ENCODE results near the gene SATB2.

SATB2 gene

GRCh38 chr2:199325881-199326280 is 131.9 kb downstream of the SATB2 start:
- DNase-seq (ENCODE audit: low spot score): no peak

- DNase-seq (ENCODE audit: low spot score): no peak
Observed at GRCh38 chr2:199322151-199322550, 135.6 kb downstream of the SATB2 start.

- no peak for DNase-seq (ENCODE audit: low spot score)
Observed at GRCh38 chr2:199317646-199318045, 140.1 kb downstream of the SATB2 start.

- DNase-seq (ENCODE audit: low spot score): no peak
Observed at GRCh38 chr2:199316851-199317250, 140.9 kb downstream of the SATB2 start.

GRCh38 chr2:199315299-199316179 is 142.2 kb downstream of the SATB2 start:
- no peak for DNase-seq (ENCODE audit: low spot score)

GRCh38 chr2:199312931-199313330 is 144.8 kb downstream of the SATB2 start:
- no peak for DNase-seq (ENCODE audit: low spot score)

- DNase-seq (ENCODE audit: low spot score): no peak
Observed at GRCh38 chr2:199310771-199311585, 146.8 kb downstream of the SATB2 start.

- no peak for DNase-seq (ENCODE audit: low spot score)
Observed at GRCh38 chr2:199309973-199310372, 147.8 kb downstream of the SATB2 start.

GRCh38 chr2:199309411-199309810 is 148.3 kb downstream of the SATB2 start:
- DNase-seq (ENCODE audit: low spot score): no peak

- DNase-seq (ENCODE audit: low spot score): no peak
Observed at GRCh38 chr2:199308567-199308966, 149.2 kb downstream of the SATB2 start.

- DNase-seq (ENCODE audit: low spot score): no peak
Observed at GRCh38 chr2:199307461-199307860, 150.3 kb downstream of the SATB2 start.

GRCh38 chr2:199306116-199306515 is 151.6 kb downstream of the SATB2 start:
- DNase-seq (ENCODE audit: low spot score): no peak

- DNase-seq (ENCODE audit: low spot score): peak; percentile 31
Observed at GRCh38 chr2:199303728-199304177, 154.0 kb downstream of the SATB2 start.

GRCh38 chr2:199302851-199303250 is 154.9 kb downstream of the SATB2 start:
- no peak for DNase-seq (ENCODE audit: low spot score)

- no peak for DNase-seq (ENCODE audit: low spot score)
Observed at GRCh38 chr2:199288424-199288823, 169.3 kb downstream of the SATB2 start.

GRCh38 chr2:199282309-199282708 is 175.4 kb downstream of the SATB2 start:
- DNase-seq (ENCODE audit: low spot score): no peak

GRCh38 chr2:199279146-199279545 is 178.6 kb downstream of the SATB2 start:
- DNase-seq (ENCODE audit: low spot score): no peak

GRCh38 chr2:199278099-199278498 is 179.6 kb downstream of the SATB2 start:
- no peak for DNase-seq (ENCODE audit: low spot score)

- DNase-seq (ENCODE audit: low spot score): peak; percentile 5
Observed at GRCh38 chr2:199273042-199273511, 184.7 kb downstream of the SATB2 start.

- no peak for DNase-seq (ENCODE audit: low spot score)
Observed at GRCh38 chr2:199261936-199262335, 195.8 kb downstream of the SATB2 start.

GRCh38 chr2:199261239-199261638 is 196.5 kb downstream of the SATB2 start:
- DNase-seq (ENCODE audit: low spot score): peak; percentile 16

- no peak for DNase-seq (ENCODE audit: low spot score)
Observed at GRCh38 chr2:199259671-199260070, 198.1 kb downstream of the SATB2 start.

- DNase-seq (ENCODE audit: low spot score): no peak
Observed at GRCh38 chr2:199258291-199258690, 199.4 kb downstream of the SATB2 start.

Data from pons (tissue), 1 donor.